Fibroblast of skin of right quadriceps (primary cell): Measurements from ENCODE around the gene UGT3A2.
A peak's percentile ranks its signal among the peaks of the same experiment; 100 is the strongest.

Experiments used
- DNase-seq: peaks from one replicate; pipeline ENCODE4 v3.0.0-alpha.2; 2013

The UGT3A2 gene, protein sequence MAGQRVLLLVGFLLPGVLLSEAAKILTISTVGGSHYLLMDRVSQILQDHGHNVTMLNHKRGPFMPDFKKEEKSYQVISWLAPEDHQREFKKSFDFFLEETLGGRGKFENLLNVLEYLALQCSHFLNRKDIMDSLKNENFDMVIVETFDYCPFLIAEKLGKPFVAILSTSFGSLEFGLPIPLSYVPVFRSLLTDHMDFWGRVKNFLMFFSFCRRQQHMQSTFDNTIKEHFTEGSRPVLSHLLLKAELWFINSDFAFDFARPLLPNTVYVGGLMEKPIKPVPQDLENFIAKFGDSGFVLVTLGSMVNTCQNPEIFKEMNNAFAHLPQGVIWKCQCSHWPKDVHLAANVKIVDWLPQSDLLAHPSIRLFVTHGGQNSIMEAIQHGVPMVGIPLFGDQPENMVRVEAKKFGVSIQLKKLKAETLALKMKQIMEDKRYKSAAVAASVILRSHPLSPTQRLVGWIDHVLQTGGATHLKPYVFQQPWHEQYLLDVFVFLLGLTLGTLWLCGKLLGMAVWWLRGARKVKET

DNA sequence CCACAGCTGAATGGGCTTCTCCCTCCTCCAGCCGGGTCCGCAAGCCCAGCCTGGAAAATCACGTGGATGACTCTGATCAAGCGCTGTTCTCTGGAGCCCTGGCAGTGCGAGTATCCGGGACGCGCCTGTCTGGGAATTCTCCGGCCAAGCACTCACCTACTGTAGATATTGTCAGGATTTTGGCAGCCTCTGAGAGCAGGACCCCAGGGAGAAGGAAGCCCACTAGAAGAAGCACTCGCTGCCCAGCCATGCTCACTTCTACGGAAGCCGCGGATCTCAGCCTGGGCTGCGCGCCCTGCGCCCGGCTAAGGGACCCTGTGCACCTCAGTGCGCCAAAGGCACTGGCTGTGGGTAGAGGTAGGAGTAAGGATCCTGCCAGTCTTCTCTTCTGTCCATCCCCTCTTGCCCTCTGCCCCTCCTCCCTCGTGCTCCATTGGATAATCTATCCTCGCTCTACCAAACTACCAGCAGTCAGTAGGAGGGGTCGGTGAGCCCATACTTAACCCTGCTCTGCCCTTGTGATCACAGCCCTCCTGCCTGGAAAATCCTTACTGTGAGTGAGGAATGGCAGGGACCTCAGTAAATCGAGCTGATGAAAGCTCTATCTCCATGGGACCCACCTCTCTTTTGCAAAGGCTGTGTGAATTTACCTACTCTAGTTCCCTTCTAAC lies at the start of gene UGT3A2:
Gene UGT3A2 (minus strand): TSS at position 343 of the 671 bp plus-strand sequence. CDS start 93 bp downstream, at position 250.
- DNase-seq, result no peak

DNA sequence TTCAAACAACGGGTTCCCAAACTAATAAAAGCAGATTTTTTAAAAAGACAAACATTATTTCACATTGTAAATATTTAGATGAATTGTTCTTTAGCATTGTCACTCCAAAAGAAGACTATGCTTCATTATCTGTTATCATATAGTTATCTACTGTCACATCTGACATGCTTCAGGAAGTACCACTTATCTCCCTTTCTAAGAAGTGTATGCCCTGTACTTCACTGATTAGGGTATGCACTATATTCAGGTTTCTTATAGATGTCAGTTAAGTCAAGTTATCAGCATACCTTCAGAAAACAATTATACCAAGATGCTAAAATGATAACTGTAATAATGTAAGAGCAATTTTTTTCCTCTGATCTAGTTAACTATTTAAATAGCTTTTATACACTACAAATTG lies 44.6 kb upstream of the UGT3A2 start:
- DNase-seq, result no peak

DNA sequence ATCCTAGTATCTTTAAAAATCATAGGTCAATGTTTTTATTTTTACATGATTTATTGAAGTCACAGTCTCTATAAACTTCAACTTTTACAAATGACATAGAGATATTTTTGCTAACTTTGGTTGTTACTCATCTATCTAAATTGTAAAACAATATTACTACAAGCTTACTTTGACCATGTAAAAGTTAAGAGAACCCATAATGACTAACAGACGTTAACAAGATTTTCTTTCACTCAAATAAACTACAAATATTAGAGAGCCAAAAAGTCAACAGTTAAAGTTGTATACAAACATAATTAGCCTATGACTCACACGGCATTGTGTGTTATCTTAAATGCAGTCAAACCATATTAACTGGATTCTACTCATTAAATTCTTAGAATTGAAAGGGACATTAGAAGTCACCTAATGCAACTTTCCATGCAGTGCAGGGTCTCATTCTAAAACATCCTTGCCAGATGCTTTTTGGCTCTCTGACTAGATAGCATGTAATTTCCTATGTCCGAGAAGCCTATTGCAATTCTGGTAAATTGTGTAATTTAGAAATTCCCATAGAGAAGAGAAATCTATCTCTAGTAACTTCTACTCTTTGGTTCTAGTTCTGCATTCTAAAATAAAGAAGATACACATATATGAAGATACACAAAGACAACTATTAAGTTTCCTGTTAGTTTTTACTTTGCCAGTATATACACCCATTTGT lies 42.2 kb upstream of the UGT3A2 start:
- no peak for DNase-seq

DNA sequence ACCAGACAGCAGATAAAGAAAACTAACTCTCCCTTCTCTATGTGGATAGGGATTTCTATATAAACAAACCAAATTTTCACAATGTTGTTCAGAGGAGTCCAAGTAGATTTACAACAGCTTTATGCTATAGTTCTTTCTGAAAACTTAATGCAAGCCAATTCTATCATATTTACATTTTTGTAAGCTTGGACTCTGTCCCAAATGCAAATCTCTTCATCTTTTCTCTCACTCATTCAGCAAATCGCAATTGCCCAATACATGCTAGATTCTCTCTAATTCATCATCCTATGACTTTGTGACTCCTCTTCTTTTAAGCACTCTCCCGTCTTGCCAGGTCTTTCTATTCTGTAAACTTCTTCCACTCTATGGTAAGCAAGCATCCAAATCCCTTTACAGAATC lies 39.1 kb upstream of the UGT3A2 start:
- DNase-seq, result no peak

DNA sequence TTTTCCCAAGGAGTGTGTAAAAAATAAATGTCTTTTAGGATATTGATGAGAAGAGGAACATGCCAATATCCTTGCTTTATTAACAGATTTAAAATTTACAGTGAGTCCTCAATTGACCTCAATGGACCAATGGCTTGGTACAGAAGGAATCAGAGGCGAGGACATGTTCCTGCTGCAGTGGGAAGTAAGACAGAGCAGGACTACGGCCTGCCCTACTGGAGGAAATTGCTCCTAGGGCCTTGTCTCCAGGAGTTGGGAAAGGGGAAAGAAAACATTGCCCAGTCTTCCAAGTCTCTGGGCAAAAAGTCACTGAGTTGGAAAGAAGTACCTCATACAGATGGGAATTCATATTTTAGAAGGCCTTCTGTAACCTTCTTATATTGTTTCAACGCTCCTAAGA lies 33.1 kb upstream of the UGT3A2 start:
- no peak for DNase-seq

DNA sequence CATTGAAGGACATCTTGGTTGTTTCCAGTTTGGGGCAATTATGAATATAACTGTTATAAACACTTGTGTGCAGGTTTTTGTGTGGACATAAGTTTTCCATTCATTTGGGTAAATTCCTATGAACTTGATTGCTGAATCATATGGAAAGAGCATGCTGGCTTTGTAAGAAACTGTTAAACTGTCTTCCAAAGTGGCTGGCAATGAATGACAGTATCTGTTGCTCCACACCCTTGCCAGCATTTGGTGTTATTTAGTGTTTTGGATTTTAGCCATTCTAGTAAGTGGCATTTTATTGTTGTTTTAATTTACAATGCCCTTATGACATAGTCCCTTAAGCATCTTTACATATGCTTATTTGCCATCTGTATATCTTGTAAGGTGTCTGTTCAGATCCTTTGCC lies 29.8 kb upstream of the UGT3A2 start:
- DNase-seq, result no peak

DNA sequence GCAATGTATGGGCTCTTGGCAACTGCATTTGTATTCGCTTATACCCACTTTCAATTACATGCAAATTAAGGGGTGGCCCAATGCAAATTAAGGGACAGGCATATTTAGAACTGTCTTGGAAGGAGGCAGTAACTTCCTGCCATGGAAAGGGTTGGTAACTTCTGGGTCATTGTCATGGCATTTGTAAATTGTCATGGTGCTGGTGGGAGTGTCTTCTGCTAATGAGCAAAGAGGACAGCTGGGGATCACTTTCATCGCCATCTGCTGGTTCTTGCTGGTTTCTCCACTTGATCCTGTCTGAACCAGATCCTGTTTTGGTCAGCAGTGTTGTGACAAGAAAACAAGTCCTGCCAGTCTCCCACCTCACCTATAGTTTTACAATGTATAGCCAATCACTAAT lies 23.3 kb upstream of the UGT3A2 start:
- peak; percentile 22 for DNase-seq

DNA sequence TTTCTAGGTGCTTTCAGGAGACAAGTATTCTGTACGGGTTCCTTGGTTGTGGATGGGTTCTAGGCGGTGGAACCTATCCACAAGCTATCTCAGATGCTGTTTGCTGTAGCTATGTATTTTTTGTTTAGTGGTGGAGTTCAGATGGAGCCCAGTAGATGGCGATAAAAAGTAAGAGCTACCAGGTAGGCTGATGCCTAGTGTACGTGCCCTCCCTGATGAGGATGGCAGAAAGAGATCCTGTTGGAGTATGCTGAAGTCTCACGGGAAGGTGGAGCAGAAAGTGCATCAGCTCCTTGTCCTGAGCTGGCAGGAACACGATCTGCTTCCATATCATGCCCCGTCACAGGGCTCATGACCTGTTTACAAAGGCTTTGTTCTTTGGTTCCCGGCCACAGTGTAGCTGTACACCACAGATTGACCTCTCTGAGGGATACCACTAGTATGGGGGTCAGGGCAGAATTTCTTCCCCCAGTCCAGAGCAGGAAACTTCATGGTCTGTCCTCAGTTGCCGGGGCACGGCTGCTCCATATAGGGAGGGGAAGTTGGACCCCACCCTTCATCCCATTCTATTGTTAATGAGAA lies 12.6 kb upstream of the UGT3A2 start:
- DNase-seq, result peak; percentile 44

DNA sequence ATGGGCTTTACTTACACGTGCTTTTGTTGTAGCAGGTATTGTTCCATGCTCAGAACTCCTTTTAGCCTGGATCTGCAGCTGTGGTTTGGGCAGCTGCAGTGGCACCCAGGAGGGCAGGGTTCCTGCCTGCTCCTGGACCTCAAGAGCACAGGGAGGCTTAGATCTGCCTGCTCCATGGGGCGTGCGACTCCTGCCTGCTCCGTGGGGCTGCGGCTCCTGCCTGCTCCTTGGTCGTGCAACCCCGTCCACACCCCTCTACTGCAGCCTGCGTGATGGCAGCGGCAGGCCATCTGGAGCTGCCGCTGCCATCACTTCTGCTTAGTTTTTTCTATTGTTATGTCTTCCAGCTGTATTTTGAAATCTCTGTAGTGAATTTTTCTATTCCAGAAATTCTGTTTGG lies 11.7 kb upstream of the UGT3A2 start:
- DNase-seq, result no peak

DNA sequence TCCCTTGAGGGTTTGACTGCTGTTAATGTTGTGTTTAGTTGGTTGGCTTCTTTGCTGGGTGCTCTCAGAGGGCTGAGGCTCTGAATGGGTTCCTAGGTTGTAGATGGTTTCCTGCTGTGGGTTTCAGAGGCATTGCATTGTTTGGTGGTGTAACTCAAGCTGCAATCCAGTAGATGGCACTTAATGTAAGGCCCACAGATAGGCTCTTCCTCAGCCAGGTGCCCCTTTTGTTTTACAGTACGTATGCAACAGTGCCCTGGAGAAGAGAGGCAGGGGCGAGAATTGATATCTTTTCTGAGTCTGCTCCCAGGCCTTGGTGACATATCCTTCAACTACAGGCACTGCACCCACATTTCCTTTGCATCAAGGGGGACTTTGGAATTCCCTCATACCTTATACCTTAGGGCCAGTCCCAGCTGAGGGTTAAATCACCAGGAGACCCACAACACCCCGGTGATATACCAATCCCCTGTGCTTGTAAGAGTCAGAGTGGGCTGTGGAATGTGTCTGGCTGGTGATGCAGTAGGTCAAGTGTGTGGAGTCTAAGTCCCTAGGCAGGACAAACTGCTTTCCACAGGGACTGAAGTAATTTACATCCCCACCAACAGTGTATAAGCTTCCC lies 7.0 kb upstream of the UGT3A2 start:
- DNase-seq, result no peak

DNA sequence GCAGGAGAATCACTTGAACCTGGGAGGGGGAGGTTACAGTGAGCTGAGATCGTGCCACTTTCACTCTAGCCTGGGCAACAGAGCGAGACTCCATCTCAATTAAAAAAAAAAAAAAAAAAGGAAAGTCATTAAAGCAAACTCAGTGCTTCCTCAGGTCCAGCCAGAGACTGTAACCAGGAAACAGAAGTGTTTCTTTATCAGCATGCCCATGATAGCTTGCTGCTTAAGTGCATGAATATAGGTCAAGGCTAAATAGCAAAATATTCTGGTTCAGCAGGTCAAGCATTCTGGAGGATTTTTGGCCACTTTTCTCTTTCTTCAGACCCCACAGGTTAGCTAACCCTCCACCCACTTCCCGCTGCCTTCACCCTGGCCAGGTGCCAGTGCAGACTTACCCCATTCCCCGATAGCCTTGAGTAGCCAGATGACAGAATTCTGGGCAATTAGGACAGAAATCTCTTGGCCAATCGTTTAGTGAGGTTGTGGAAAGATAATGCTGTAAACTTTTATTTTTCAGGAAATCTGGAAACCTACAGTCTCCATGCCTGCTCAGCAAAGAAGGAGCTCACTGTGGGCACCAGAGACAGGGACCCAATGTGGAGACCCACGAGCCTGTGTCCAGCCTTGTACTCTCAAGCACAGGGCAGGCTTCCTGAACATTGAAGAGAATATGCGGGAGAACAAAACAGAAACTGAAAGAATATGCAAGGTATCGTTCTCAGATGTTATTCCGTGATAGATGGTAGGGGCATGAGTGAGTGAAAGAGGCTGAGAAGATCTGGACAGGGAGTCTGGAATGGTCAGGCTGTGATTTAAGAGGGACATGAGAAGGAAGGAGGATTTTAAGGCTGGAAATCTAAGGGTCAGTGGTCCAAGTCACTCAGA lies 4.2 kb upstream of the UGT3A2 start:
- DNase-seq, result no peak

DNA sequence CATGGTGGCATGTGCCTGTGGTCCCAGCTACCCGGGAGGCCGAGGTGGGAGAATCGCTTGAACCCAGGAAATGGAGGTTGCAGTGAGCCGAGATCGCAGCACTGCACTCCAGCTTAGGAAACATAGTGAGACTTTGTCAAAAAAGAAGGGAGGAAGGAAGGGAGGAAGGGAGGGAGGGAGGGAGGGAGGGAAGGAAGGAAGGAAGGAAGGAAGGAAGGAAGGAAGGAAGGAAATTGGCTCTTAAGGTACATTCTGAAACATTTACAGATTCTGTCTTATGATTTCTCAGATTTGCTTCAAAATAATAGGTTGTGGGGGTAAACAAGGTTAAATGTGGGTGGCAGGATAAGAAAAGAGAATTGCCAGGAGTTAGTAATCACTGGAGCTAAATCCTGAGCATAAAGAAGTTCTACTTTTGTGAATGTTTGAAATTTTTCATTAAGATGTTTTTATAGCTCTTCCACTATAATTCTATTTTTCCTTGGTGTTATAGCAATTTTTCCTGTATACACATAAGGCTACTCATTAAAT lies 2.1 kb upstream of the UGT3A2 start:
- DNase-seq, result no peak

DNA sequence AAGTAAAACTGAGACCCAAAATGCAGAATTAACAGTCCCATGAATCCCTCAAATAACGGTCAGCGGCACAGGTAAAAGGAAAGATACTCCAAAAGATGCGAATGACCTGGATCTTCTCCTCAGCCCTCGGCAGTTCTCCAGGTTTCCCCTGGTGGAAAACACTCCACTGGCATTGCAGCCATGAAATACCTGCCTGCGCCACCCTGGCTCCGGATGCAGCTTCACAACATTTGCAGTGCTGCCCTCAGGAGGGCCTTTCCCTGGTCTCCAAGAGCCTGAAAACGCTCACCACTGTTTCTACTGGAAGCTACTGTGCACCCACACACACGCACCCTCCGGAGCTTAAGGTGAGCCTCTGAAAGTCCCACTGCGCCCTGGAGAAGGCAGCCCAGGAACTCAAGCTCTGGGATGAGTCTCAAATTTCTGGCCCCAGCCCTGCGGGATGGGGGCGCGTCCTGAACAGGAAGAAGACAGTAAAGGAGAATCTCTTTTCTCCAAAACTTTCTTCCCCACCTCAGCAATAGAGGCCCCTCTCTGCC lies 612 bp downstream of the UGT3A2 start:
- no peak for DNase-seq

DNA sequence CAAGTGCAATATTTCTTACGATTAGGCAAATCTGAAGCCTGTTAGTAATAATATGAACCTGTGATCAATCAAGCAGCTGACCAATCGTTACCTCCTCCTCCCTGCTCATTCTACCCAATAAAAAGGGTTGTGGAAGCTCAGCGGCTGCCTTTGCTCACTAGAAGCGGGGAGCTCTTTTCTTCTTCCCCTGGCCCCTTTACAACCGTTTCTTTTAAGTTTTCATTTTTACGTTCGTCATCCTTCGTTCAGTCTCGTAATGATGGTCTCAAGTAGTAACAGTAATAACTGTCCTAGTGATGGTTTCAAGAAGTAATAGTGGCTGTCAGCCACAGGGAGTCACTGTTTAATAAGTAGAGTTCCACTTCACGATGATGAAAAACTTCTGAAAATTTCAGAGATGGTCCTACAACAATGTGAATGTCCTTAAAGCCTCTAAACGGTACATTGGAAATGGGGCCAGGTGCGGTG lies 6.2 kb downstream of the UGT3A2 start:
- DNase-seq, result peak; percentile 54

DNA sequence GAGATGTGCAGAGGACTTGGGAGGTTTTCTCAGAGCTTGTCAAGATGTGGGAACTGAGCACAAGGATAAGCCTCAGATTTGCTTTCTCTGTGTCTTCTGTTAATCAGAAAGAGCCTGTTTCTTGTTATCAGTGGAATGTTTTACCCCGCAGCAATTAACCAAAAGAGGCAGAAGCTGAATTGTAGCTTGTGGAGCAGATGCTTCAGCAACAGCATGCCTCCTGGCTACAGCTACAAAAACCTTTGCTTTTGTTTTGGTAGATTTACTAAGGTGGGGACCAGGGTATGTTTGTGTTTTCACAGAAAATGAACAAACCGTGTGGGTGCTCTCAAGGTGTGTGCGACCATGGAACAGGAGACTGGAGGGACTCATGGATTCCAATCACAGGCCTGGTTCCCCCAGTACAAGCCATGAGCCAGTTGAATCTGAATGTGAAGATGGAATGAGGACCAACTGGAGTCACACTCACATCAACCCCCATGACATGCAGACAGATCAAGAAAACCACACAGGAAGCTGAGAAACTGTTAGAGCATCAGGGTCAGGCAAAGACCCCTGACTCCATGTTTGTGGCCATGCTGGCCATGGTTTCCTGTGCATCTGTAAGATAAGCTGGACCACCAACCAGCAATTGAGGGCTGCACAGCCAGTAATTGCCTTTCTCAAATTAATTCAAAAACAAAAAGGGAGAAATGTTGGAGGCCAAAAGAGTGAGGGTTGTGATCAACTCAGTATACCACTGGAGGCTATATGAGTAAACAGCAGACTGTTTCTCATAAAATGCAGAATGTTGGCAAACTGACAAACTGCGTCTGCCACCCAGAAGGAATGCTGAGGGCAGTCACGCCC lies 6.9 kb downstream of the UGT3A2 start:
- DNase-seq, result peak; percentile 69

DNA sequence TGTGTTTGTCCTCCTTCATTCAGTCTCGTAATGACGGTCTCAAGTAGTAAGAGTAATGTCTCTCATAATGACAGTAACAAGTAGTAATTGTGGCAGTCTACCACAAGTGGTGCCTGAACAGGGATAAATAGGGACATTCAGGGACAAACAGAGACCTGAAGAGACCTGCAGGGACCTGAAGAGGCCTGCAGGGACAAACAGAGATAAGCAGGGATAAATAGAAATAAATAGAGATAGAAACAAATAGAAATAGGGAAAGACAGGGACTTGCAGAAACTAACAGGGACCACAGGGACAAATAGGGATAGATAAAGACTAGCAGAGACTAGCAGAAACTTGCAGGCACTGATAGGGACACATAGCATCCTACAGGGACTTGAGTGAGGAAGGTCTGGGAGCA lies 7.9 kb downstream of the UGT3A2 start:
- DNase-seq, result no peak

DNA sequence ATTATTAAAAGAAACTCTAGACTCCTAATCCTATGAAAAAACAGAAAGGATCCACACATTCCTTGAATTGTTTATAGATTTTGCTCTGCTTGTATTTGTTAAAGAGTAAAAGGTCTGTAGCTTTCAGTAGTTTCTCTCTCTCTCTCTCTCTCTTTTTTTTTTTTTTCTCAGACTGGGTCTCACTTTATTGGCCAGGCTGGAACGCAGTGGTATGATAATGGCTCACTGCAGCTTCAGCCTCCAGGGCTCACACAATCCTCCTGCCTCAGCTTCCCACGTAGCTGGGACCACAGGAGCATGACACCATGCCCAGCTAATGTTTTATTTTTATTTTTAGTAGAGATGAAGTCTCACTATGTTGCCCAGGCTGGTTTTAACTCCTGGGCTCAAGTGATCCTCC lies 9.3 kb downstream of the UGT3A2 start:
- DNase-seq, result no peak

DNA sequence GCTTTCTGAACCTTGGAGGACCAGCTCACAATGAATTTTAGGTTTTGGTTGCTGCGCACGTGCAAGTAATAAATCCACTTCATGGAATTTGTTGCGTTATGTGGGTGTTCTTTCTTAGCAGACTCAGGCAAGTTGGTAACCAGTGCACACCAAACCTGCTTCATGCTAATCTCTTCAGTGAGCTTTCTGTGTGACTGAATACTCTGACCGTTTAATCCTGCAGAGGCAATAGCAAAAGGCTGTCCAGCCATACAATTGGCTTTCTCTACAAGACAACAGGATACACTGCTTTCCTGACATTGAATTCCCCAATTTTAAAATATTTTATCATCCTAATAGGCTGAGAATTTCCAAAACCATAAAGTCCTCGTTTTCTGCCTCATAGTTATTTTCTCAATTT lies 10.3 kb downstream of the UGT3A2 start:
- DNase-seq, result no peak

DNA sequence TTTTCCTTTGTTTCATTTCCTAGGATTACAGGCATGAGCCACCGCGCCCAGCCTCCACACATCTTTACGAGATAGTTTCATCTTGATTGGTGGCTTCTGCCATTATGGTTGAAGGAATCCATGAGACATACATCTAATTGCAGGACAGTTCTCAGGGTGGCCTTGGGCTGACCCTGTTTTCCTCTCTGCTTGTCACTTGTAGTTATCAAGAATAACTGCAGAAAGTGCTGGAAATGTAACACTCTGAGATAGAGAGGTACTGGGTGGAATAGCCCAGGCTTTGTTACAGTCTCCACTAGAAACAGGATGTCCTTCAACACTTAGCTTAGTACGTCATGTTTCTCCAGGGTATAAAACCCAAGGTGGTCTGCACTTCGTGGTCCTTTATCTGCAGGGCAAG lies 10.7 kb downstream of the UGT3A2 start:
- DNase-seq, result no peak

DNA sequence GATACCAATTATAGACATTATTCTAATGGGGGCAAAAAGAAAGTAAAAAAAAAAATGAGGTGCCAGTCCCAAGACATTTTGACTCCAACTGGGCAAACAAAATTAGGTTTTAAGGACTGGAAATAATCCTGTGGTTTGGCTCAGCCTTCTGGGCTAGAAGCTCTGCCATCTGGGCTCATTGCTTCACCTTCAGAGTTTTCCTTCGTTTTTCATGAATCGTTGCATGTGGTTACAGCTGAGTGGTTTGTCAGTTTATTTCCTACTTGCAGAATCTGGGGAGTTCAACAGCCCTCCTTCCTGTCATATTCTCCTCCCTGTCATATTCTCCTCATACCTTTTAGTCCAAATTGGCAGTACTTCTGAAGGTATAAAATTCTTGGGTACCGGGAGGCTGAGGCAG lies 12.0 kb downstream of the UGT3A2 start:
- DNase-seq, result no peak
